ENCODE data around the gene COQ10A.
A peak's percentile ranks its signal among the peaks of the same experiment; 100 is the strongest.

The COQ10A gene

DNA sequence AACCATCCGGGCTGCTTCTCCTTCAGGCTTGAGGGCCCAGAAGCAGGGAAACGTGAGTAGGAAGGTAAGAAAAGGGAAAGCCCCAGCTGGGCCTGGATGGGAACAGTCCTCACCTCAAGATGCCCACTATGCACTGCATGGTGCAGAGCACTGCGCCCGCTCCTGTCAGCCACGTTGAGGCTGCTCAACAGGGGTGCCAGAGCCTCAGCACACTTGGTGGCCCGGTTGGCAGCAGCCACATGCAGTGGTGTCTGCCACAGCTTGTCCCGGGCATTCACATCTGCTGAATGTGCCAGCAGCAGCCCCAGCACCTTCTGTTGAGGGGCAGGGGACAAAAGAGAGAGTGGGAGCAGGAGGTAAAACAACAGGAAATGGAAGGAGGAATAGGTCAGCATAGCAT, 11.1 kb upstream of the COQ10A start:
- no peak for DNase-seq (ENCODE audit: low read depth)
- in situ Hi-C loops (cut with HindIII; ENCODE audit: low sequenced_read_pairs) = no loop called here
- TF ChIP-seq, protein P1, sequence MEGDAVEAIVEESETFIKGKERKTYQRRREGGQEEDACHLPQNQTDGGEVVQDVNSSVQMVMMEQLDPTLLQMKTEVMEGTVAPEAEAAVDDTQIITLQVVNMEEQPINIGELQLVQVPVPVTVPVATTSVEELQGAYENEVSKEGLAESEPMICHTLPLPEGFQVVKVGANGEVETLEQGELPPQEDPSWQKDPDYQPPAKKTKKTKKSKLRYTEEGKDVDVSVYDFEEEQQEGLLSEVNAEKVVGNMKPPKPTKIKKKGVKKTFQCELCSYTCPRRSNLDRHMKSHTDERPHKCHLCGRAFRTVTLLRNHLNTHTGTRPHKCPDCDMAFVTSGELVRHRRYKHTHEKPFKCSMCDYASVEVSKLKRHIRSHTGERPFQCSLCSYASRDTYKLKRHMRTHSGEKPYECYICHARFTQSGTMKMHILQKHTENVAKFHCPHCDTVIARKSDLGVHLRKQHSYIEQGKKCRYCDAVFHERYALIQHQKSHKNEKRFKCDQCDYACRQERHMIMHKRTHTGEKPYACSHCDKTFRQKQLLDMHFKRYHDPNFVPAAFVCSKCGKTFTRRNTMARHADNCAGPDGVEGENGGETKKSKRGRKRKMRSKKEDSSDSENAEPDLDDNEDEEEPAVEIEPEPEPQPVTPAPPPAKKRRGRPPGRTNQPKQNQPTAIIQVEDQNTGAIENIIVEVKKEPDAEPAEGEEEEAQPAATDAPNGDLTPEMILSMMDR (IDR thresholded peaks at IDR 0.05; ENCODE audit: low read depth, low read length, missing control alignments) = no peak
- no peak overlapping the region for H3K4me3 ChIP-seq (ENCODE audit: low read depth, low read length)

DNA sequence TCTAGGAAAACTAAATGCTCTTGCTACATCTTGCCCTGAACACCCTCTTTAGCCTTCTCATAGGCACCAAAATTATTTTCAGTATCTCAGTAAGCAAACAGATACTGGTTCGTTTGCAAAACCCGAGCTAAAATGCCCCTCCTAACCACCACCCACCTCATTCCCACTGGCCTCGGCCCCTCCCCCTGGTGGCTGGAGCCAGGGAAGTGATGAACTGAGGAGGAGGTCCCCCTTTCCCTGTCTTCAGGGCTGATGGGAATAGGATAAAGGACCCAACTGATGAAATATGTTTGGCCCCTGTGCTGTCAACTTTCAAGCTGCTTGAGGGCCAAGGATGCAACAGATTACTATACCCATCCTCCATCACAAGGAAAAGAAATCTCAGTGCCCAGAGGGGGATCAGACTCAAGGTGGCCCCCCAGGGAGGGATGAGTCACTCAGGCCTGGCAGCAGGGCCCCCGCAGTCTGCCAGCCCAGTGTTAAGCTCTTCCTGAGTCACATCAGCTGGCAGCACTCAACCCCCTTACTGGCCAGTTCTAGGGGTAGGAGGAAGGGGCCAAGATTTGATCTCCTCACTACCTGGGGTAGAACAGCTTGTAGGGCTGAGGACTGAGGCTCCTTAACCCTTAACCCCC, 10.3 kb upstream of the COQ10A start:
- in situ Hi-C loops (cut with HindIII; ENCODE audit: low sequenced_read_pairs) = no loop called here
- TF ChIP-seq, protein P1 (IDR thresholded peaks at IDR 0.05; ENCODE audit: low read depth, low read length, missing control alignments) = peak; percentile 20
- peak overlapping the region; percentile 87 for H3K4me3 ChIP-seq (ENCODE audit: low read depth, low read length)
- DNase-seq (ENCODE audit: low read depth) = no peak

DNA sequence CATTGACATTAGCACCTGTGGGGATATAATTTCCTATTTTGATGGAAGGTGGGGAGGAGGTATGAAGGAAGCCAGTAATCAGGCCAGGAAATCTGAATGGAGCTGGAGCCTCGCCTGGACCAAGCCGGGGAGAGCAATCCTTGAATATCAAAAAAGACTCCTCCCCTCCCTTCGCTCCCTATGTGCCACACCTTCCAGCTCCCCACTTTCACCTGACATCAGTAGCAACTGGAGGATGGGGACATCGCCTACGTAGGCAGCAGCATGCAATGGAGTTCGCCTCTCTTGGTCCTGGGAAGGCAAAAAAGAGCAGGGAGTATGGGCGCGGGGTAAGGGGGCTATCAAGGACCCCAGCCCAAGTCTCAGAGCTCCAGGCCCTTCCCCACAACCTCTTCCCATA, 9.7 kb upstream of the COQ10A start:
- in situ Hi-C loops (cut with HindIII; ENCODE audit: low sequenced_read_pairs) = no loop called here
- H3K4me3 ChIP-seq (ENCODE audit: low read depth, low read length) = peak overlapping the region; percentile 87
- TF ChIP-seq, protein P1 (IDR thresholded peaks at IDR 0.05; ENCODE audit: low read depth, low read length, missing control alignments) = no peak
- DNase-seq (ENCODE audit: low read depth) = no peak

DNA sequence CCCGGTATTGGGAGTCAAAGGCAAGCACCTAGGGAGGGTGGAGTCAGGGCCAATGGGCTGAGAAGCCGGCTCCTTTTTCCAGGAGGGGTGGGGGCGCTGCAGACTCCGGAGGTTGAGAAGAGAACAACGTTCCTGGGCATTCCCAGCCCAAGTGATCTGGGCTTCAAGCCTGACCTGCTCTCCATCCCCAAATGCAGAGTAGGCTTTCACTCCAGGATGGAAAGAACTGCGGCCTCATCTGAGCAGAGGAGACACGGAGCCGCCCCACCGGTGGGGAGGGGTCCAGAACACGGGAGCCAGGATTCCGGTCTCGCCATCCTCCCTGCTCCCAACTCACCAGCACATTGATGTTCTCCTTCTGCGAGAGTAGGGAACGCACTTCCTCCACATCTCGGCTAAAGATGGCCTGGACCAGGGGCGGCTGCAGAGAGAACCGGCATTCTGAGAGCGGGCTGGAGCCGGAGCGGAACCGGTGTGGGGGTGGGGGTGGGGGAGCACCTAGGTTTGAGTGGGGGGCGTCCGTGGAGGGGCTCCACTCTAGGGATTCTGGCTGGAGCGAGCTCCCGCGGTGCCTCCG, 9.2 kb upstream of the COQ10A start:
- DNase-seq (ENCODE audit: low read depth) = no peak
- in situ Hi-C loops (cut with HindIII; ENCODE audit: low sequenced_read_pairs) = no loop called here
- TF ChIP-seq, protein P1 (IDR thresholded peaks at IDR 0.05; ENCODE audit: low read depth, low read length, missing control alignments) = peak; percentile 1
- peak overlapping the region; percentile 87 for H3K4me3 ChIP-seq (ENCODE audit: low read depth, low read length)

DNA sequence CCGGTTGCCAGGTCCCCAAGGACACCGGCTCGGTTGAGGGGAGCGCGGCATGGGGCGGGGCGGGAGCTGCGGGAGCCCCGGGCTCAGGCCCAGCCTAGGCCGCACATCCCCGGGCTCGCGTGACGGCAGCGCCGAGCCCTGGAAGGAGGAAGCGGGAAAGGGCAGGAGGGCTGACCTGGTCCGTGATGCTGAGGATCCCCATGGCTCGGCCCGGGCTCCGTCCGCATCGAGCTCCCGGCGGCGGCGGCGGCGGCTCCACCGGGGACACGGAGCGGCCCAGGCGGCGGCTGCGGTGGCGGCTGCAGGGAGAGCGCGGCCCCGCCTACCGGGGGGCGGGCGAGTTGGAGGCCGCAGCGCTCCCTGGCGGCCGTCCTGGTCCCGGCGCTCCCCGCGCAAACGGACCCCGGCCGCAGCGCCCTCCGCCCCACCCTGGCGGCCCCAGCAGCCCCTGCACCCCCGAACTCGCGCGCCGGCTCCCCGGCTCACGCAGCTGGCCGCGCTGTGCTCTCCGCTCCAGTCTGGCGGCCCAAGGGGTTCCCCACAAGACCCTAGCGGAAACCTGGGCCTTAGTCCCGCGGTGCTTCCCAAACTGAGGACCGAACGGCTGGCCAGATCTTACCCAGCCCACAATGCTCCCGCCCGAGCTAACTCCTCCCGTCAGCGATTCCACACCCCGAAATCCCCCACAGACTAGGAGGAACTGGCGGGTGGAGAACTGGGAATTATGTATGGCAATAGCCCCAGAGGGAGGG, 8.5 kb upstream of the COQ10A start, which contains the start of gene ANKRD52:
Gene ANKRD52 (minus strand): TSS at position 317 of the 752 bp plus-strand sequence. CDS start 115 bp downstream, at position 202.
- TF ChIP-seq, protein P1 (IDR thresholded peaks at IDR 0.05; ENCODE audit: low read depth, low read length, missing control alignments) = peak; percentile 40
- in situ Hi-C loops (cut with HindIII; ENCODE audit: low sequenced_read_pairs) = no loop called here
- peak within 1 kb of the TSS; percentile 87 for H3K4me3 ChIP-seq (ENCODE audit: low read depth, low read length)
- DNase-seq (ENCODE audit: low read depth) = peak; percentile 32

DNA sequence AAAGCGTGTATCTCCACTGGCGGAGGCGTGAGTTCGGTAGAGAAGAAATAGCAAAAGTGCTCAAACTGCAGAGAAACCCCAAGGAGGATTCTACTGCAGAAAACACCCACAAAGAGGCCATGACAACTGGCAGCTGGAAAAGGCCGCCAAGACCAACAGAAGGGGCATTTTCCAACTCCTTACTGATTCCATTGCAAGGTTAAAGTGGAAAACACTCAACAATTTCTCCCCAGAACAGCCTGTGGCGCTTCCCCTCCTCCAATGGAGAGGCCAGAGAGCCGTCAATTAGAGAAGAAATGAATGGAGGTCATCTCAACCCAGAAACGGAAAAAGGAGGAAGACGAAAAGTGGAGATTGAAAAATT, 7.9 kb upstream of the COQ10A start:
- in situ Hi-C loops (cut with HindIII; ENCODE audit: low sequenced_read_pairs) = no loop called here
- H3K4me3 ChIP-seq (ENCODE audit: low read depth, low read length) = peak overlapping the region; percentile 87

More for the DNA sequence above, 7.9 kb upstream of the COQ10A start:
- DNase-seq (ENCODE audit: low read depth) = no peak
- TF ChIP-seq, protein P1 (IDR thresholded peaks at IDR 0.05; ENCODE audit: low read depth, low read length, missing control alignments) = no peak

Measured in astrocyte of the cerebellum (primary cell).